ENCODE results near the gene SLC66A2.

Gene SLC66A2

DNA sequence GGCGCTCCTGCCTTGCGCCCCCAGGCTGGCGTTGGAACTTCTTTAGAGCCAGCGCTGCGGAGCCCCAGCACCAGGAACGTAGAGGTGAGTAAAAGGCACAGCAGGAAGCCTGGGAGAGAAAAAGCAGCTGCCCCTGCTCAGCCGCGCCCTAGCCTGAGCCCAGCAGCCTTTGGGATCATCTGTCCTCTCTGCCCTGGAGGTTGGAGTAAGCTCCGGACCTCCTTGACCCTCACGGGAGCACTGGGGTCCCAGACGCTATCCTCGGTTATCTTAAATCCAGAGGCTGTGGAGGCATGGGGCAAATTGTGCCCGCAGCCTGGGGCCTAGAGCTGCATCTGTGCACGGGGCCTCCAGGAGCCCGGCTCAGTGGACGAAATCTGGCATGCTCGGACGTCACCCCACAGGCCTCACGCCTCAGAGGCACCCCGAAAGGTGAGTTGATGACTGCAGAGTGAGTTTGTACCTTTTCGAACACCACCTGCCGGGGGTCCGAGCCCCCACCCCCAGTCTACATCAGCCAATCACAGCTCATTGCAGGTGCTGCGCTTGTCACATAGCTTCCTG, 1.6 kb upstream of the SLC66A2 start:
- FAIRE-seq (no peak), DNase-seq (ENCODE audit: extremely low spot score, insufficient read length, low read depth) (no peak)

DNA sequence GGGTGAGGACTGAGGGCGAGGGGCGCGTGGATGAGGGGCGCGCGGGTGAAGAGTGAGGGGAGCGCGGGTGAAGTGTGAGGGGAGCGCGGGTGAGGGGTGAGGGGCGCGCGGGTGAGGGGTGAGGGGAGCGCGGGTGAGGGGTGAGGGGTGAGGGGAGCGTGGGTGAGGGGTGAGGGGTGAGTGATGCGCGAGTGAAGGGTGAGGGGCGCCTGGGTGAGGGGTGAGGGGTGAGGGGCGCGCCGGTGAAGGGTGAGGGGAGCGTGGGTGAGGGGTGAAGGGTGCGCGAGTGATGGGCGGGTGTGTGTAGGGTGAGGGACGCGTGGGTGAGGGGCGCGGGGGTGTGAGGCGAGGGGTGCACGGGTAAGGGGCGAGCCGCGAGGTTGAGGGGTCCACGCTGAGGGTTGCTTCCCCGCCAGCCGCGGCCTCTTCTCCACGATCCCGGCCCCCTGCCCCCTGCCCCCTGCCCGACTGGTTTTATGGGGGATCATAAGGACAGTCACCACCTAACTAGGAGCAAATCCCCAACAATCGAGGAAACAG, 1.1 kb upstream of the SLC66A2 start:
- FAIRE-seq (no peak), DNase-seq (ENCODE audit: extremely low spot score, insufficient read length, low read depth) (no peak)

DNA sequence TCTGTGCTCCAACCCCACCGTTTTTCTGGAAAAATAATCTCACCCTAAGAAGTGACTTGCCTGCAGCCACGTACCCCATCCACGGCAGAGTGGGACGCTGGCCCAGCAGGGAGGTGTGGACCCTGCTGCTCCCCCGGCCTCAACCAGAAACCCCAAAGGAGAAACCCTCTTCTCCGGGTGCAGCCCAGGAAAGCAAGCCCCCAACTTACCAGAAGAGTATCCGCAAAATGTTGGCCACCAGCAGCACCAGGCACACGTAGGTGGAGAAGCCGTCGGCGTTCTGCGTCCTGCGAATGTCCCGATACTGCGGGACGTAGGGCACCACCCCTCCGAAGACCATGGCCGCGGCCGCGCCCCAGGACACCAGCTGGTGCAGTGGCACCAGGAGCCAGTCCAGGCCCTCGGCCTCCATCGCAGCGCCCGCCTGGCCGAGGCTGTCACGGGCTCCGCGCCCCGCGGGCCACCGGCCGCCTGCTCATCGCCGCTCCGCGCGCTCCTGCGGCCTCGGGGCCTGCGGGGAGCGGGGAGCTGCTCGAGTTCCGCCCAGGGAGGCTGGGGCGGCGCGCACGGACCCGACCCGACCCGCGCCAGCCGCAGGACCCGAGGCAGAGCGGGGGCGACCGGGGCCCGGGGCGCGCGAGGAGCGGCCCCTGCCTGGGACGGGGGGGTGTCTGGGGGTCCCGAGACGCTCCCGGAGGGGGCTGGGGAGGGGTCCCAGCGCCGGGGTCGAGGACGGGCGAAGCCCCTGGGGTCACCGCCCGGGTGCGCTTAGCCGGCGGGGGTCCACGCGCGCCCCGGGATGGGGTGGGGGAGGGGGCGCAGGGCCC, 725 bp downstream of the SLC66A2 start:
- FAIRE-seq (no peak), DNase-seq (ENCODE audit: extremely low spot score, insufficient read length, low read depth) (no peak)

DNA sequence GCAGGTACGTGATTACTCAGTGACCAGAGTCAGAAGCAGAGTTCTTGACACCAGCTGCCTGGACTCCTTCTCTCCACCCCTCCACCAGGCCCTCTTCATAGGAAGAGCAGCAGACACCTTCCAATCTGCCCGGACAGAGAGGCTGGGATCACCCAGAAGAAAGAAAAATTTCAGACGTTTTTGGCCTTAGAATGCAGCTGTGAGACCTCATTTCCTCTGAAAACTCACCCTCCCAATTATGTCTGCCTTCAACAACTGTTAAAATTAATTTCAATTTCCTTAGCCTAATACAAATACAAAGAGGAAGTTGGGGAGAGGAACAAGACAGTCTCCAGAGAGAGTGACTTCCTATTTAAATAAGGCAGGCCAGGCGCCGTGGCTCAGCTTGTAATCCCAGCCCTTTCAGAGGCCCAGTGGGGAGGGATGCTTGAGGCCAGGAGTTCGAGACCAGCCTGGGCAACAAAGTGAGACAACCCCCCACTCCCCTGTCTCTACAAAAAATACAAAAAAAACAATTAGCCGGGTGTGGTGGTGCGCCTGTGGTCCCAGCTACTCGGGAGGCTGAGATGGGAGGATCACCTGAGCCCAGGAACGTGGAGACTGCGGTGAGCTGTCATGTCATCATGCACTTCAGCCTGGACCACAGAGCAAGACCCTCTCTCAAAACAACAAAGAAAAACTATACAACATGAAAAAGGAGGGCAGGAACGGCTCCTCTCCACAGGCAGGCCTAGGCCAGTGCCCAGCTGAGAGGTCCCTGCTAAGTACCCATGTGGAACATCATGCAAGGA, 1.6 kb downstream of the SLC66A2 start:
- no peak for DNase-seq (ENCODE audit: extremely low spot score, insufficient read length, low read depth)
- peak; percentile 91 for FAIRE-seq

DNA sequence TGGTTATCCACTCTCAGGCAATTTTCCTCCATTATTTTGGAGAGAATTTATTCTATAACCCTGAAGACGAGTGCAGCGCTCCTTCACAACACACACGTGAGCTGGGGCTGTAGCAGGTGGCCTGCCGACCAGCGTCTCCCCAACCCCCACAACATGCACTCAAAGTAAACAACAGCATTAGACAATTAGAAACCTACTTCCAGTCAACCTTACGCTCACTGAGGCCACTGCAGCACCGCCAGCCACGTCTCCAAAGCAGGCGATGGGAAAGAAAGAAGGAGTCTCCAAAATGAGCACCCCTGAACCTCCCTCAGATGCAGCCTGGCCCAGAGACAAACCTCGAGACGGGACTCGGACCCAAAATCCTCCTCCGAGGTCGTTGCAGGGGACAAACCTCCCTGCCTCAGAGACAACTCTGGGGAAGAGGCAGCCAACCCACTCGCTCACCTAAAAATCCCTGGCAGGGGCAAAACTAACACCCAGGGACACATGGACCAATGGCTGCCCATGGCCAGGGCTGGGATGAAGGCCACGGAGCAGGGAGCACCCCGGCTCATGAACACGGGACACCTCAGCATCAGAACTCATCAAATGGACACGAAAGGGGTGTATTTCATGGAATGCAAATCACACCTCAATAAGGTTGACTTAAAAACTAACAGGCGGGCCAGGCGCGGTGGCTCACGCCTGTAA, 2.6 kb downstream of the SLC66A2 start:
- FAIRE-seq, result no peak
- no peak for DNase-seq (ENCODE audit: extremely low spot score, insufficient read length, low read depth)

DNA sequence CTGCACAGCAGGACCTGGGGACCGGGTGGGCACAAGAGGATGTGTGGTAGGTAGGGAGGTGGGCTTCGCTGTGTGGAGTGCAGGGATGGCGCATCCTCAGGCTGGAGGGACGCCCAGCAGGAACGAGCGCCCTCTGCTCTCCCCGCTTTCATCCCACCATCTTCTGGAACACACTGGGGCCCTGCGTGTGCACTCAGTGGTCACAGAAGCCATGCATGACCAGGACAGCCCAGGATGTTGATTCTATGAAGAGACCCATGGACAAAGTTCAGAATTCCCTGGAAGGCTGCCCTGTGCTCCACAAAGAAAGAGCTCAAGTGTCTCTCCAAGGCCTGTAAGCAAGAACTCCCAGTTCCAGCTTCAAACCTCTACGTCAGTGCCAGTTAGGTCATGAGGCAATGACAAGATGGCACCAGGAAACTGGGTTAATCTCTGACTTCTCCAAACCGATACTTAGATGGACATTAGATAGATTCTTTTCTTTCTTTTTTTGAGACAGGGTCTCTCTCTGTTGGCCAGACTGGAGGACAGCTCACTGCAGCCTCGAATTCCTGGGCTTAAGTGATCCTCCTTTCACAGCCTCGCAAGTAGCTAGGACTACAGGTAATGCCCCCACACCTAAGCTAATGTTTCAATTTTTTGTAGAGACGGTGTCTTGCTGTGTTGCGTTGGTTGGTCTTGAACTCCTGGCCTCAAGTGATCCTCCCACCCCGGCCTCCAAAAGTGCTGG, 3.4 kb downstream of the SLC66A2 start:
- FAIRE-seq (no peak), DNase-seq (ENCODE audit: extremely low spot score, insufficient read length, low read depth) (no peak)

DNA sequence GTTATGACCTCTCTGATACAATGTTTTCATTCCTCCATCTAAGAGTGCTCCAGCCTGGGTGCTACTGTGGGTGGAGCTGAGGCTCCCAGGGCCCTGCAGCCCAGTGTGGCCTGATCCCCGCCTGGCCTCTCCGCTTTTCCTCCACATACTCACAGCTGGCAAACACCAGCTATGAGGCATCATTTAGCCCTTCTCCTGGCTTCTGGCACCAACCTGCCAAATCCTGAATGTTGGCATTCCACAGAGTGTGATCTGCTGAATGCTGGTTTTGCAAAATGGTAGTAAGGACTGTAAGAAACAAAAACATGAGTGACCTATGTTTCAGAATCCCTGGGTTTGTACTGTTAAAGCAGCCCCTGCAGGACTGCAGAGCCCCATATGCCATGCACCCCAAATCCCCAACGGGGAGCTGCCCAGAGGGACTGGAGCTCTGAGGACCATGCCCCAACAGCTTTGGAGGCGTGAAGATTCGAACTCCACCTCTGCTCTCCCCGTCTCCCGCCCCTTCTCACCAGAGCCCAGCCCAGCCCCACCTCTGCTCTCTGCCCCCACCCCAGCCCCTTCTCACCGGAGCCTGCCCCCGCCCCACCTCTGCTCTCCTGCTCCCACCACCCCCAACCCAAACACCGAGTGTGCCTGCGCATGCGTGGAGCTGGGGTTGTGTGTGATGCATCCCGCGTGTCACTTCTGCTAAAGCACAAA, 4.2 kb downstream of the SLC66A2 start:
- DNase-seq (ENCODE audit: extremely low spot score, insufficient read length, low read depth), result no peak
- no peak for FAIRE-seq

DNA sequence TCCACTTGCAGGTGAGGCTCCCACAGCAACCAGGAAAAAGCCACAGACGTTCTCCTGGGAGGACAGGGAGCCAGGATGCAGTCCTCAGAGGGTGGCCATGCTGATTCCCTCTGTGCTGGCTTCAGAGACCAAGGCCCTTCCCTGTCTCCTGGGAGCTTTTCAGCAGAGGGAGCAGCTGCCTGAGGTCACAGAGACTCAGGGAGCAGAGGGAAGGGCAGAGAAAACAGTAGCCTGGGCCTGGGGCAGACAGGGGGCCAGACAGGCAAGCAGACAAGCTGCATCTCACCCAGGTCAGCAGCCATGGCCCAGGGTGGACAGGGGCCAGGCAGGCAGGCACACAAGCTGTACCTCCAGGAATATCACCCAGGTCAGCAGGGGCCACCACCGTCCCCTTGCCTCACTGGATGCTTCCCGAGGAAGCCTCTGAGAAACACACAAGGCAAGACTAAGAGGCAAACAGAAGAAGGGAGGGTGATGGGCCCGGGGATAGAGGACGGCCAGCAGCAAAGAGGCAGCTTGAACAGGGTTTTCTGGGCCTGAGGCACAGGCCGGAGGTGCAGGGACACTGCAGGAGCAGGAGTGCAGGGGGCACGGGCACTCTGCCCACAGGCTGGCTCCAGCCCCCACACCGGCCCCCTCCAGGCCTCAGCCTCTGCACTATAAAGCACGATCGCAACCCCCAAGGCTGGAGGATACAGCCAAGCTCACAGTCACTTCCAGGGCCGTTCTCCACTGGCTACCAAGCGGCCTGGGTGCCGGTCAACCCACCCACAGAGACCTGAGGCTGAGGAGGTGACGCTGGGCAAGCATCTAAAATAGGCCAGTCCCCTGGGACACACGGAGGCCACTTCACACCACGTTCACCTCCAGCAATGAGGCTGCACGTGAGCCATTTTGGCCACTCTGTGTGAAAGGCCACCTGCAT, 6.1 kb downstream of the SLC66A2 start:
- DNase-seq (ENCODE audit: extremely low spot score, insufficient read length, low read depth) (no peak), FAIRE-seq (peak; percentile 55)

DNA sequence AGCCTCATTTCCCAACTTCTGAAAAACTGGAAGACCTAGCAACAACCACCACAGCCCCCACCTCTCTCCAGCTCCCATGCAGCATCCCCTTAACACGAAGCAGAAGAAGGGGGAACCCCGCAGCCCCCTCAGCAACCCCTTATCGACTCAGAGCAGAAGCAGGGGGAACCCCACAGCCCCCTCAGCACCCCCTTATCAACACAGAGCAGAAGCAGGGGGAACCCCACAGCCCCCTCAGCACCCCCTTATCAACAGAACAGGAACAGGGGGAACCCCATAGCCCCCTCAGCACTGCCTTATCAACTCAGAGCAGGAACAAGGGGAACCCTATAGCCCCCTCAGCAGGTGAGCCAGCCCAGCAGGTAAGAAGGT, 6.7 kb downstream of the SLC66A2 start:
- FAIRE-seq, result no peak
- DNase-seq (ENCODE audit: extremely low spot score, insufficient read length, low read depth), result no peak

DNA sequence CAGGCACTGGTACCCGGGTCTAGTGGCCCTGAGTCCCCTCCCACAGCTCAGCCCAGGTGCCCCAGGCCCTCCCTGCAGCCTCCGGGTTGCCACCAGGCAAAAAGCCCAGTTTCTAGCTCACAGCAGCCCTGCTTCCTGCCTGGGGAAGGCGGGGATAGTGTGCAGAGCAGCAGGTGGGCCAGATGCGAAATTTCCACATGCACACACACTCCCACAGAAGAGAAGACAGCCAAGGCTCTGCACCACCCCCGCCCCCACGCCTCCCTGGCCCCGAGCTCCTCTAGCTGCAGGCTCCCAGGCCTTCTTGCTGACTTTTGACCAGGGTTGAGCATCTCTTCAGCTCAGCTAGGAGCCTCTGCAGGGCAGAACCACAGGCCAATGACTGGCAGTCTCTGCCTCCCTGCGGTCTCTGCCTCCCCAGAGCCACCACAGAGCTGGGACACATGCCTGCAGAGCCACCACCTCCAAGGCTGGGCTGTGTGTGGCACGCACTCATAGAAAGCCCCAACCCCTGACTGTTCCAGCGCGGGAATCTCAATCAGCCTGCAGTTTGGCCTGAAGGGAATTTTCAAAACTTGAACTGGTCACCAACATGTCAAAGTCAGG, 7.2 kb downstream of the SLC66A2 start:
- FAIRE-seq, result no peak

DNA sequence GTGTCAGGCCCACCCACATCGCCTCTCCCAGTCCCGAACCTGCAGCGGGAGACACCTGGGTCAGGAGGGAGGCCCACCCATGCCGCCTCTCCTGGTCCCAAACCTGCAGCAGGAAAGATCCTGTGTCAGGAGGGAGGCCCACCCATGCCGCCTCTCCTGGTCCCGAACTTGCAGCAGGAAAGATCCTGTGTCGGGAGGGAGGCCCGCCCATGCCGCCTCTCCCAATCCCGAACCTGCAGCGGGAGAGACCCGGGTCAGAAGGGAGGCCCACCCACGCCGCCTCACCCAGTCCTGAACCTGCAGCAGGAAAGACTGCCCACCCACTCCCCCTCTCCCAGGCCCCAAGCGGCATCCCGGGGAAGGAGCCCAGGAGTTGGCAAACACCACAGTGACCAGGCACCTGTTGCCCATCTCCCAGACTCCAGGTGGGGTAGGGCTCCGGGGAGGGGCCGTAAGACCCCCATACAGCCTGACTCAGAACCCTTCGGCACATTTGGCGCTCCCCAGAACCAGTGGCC, 7.8 kb downstream of the SLC66A2 start:
- DNase-seq (ENCODE audit: extremely low spot score, insufficient read length, low read depth) (no peak), FAIRE-seq (no peak)

More for the DNA sequence above, 7.2 kb downstream of the SLC66A2 start:
- no peak for DNase-seq (ENCODE audit: extremely low spot score, insufficient read length, low read depth)

DNA sequence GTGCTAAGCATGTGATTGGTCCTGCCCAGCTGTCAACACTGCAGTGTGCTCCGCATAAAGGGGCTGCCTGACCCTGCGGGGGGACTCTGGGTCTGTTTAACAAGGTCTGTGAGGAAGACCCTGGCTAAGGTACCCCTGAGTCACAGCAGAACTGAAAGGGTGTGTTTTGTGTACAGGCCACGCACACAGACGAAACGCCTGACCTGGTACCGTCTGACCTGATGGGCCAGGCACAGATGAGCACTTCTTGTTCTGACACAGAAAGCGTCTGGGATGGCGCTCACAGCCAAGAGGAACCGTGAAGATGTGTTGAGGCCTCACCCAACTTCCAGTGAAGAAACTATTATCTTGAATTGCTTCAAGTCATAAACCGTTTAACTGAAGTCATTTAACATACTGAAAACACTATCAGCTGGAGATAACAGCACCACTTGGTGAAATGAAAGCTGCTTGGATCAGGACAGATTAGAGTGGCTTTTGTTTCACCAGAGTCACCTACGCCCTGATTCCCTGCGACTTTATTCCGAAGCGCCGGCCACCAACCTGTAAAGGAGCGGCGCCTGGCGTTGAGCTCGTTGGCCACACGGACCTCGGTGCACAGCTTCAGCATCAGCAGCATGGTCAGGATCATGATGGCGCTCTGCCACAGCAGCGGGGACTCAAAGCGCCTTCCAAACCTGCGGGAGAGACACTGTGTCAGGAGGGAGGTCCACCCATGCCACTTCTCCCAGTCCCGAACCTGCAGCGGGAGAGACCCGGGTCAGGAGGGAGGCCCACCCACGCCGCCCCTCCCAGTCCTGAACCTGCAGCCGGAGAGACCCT, 8.5 kb downstream of the SLC66A2 start:
- DNase-seq (ENCODE audit: extremely low spot score, insufficient read length, low read depth) (no peak), FAIRE-seq (no peak)

DNA sequence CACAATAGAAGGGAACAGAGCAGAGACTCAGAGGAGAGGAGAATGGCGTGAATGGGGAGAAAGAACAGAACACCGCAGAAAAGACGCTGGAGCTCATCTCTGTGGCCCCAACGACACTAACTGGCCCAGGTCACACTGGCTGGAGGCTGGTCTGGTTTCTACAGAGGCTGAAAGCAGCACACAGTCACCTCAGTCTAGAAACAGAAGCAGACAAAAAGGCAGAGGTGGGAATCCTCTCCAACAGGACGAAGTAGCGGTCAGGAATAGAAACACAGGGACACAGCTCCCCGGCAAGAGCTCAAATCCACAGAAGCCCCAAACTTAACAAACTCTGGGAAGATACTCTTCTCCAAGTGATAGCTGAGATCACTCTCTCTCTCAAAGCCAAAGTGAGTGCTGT, 9.2 kb downstream of the SLC66A2 start:
- DNase-seq (ENCODE audit: extremely low spot score, insufficient read length, low read depth), result no peak
- no peak for FAIRE-seq

DNA sequence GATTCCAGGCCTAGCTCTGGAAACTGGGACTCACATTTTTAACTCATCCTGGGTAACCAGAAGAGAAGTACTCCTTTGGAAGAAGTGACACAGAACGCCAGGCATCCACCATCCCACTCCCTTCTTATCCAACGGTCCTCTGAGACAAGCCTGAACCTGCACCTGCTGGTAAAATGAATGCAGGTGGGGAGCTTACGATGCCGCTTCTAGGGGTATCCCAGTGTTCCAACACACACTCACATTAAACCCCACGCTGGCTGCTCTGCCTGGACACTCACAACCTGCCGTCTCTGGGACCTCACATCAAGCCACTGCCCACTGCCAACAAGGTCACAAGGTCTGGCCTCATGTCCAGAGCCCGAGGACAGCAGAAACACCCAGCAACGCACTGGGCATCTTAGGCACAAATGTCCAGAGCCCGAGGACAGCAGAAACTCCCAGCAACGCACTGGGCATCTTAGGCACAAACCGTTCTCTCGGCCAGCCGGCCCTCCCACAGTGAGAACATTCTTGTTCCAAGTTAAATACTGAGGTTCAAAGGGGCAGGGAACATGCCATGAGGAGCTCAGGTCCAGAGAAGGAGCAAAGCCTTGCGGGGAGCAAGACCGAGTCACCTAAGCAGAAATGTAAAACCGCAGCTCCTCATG, 9.9 kb downstream of the SLC66A2 start:
- DNase-seq (ENCODE audit: extremely low spot score, insufficient read length, low read depth) (no peak), FAIRE-seq (no peak)

DNA sequence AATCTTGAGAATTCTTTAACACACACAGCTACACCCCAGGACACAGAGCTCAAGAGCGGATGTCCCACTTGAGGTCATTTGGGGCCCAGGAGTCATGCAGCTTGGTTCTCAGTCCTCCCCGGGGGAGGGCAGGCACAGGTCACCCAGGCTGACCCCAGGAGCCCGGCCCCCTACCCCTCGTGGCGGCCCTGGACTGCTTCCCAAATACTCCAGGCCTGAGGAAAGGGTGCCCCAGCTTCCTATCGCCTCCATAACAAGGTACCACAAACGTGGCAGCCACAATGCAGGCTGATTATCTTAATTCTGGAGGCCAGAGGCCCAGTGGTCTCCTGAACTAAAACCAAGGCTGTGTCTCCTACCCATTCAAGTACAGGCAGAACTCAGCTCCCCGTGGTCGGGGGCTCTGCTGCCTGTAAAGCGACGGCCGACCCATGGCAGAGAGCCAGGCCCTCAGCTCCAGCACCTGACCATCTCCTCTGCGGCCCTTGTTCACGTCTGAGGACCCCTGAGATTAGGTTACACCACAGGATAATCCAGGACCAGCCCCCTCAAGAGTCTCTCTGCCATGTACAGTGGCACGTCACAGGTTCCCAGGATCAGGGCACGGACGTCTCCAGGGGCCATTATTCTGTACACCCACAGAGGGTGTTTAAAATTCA, 10.5 kb downstream of the SLC66A2 start:
- DNase-seq (ENCODE audit: extremely low spot score, insufficient read length, low read depth), result no peak
- FAIRE-seq, result no peak

All from GM18507 (cell line).